Liver (tissue), 9 donors: ENCODE data around the gene TMEM125. TPM values are rescaled to one million over a fixed set of nuclear protein-coding genes. Genes with fewer than 3 reads are reported as not detected.

Source experiments
- DNase-seq: peaks from one replicate; pipeline ENCODE4 v3.0.0-alpha.2; 2017; ENCODE audit warnings: low spot score
- H3K27ac ChIP-seq, 2 donors: one replicate each; pipeline ENCODE4 v1.7.0; 2013; ENCODE audit warnings: inconsistent platforms in 2 of 2, low read length in 2 of 2, control low read depth in 1 of 2, low read depth in 1 of 2, mild to moderate bottlenecking in 1 of 2
- H3K27me3 ChIP-seq, 4 donors: one replicate each; pipeline versions ENCODE4 v1.6.1 to v1.7.0; 2013; ENCODE audit warnings: low read length in 3 of 4, inconsistent platforms in 1 of 4, mild to moderate bottlenecking in 1 of 4, moderate library complexity in 1 of 4; ENCODE audit not compliant: control insufficient read depth in 4 of 4, insufficient read depth in 4 of 4
- H3K36me3 ChIP-seq, 4 donors: one replicate each; pipeline versions ENCODE4 v1.6.1 to v1.7.0; 2013; ENCODE audit warnings: low read length in 3 of 4, mild to moderate bottlenecking in 3 of 4, low read depth in 1 of 4, moderate library complexity in 1 of 4; ENCODE audit not compliant: control insufficient read depth in 4 of 4, insufficient read depth in 3 of 4
- H3K4me1 ChIP-seq, 4 donors: one replicate each; pipeline versions ENCODE4 v1.6.1 to v1.7.0; 2013; ENCODE audit warnings: low read length in 3 of 4, mild to moderate bottlenecking in 3 of 4, moderate library complexity in 1 of 4; ENCODE audit not compliant: control insufficient read depth in 4 of 4, insufficient read depth in 4 of 4
- H3K4me3 ChIP-seq, 3 donors: one replicate each; pipeline versions ENCODE4 v1.6.1 to v1.7.0; 2013; ENCODE audit warnings: low read length in 3 of 3, control low read depth in 1 of 3, low read depth in 1 of 3, mild to moderate bottlenecking in 1 of 3
- H3K9ac ChIP-seq, 2 donors: one replicate each; pipeline ENCODE4 v1.7.0; 2013; ENCODE audit warnings: low read length in 2 of 2, mild to moderate bottlenecking in 2 of 2, moderate library complexity in 2 of 2, control low read depth in 1 of 2, low read depth in 1 of 2
- H3K9me3 ChIP-seq, 4 donors: one replicate each; pipeline versions ENCODE4 v1.6.1 to v1.7.0; 2013; ENCODE audit warnings: low read length in 3 of 4; ENCODE audit not compliant: control insufficient read depth in 4 of 4
- ATF3 ChIP-seq: IDR thresholded peaks from 2 replicates; pipeline ENCODE4 v1.6.1; 2016; ENCODE audit warnings: antibody characterized with exemption
- CTCF ChIP-seq: fragments of 150-350 bp; IDR thresholded peaks from 2 replicates; pipeline ENCODE4 v1.5.1; 2017; ENCODE audit warnings: improper control_type of control experiment, low read depth, low read length; ENCODE audit not compliant: missing input control
- EGR1 ChIP-seq, 2 donors: IDR thresholded peaks; 2 replicates each; pipeline ENCODE4 v1.6.1; 2016 to 2018; ENCODE audit warnings: antibody characterized with exemption in 2 of 2, low read depth in 2 of 2
- FOXA1 ChIP-seq: IDR thresholded peaks from 2 replicates; pipeline ENCODE4 v1.6.1; 2016; ENCODE audit warnings: antibody characterized with exemption
- FOXA2 ChIP-seq: IDR thresholded peaks from 2 replicates; pipeline ENCODE4 v1.6.1; 2016; ENCODE audit warnings: antibody characterized with exemption
- GABPA ChIP-seq, 2 donors: IDR thresholded peaks in 1 of 2; conservative IDR thresholded peaks in 1 of 2; 2 replicates each; pipeline ENCODE4 v1.6.1; 2016; ENCODE audit warnings: antibody characterized with exemption in 2 of 2, mild to moderate bottlenecking in 1 of 2, moderate library complexity in 1 of 2
- HNF4A ChIP-seq, 2 donors: conservative IDR thresholded peaks; 2 replicates each; pipeline ENCODE4 v1.6.1; 2016; ENCODE audit warnings: antibody characterized with exemption in 2 of 2, mild to moderate bottlenecking in 2 of 2
- HNF4G ChIP-seq: IDR thresholded peaks from 2 replicates; pipeline ENCODE4 v1.6.1; 2016; ENCODE audit warnings: antibody characterized with exemption
- JUND ChIP-seq, 2 donors: IDR thresholded peaks; 2 replicates each; pipeline ENCODE4 v1.6.1; 2016; ENCODE audit warnings: antibody characterized with exemption in 2 of 2
- MAX ChIP-seq: IDR thresholded peaks from 2 replicates; pipeline ENCODE4 v1.6.1; 2016; ENCODE audit warnings: antibody characterized with exemption
- NR2F2 ChIP-seq: IDR thresholded peaks from 2 replicates; pipeline ENCODE4 v1.6.1; 2016; ENCODE audit warnings: antibody characterized with exemption
- RAD21 ChIP-seq, 2 donors: IDR thresholded peaks; 2 replicates each; pipeline ENCODE4 v1.6.1; 2016; ENCODE audit warnings: antibody characterized with exemption in 2 of 2, mild to moderate bottlenecking in 2 of 2
- REST ChIP-seq: IDR thresholded peaks from 2 replicates; pipeline ENCODE4 v1.6.1; 2016; ENCODE audit warnings: antibody characterized with exemption, mild to moderate bottlenecking
- RXRA ChIP-seq, 2 donors: IDR thresholded peaks; 2 replicates each; pipeline ENCODE4 v1.6.1; 2017 to 2018; ENCODE audit warnings: antibody characterized with exemption in 2 of 2, mild to moderate bottlenecking in 1 of 2
- SP1 ChIP-seq: IDR thresholded peaks from 2 replicates; pipeline ENCODE4 v1.6.1; 2018; ENCODE audit warnings: antibody characterized with exemption, mild to moderate bottlenecking
- TAF1 ChIP-seq: conservative IDR thresholded peaks from 2 replicates; pipeline ENCODE4 v1.6.1; 2016; ENCODE audit warnings: antibody characterized with exemption, mild to moderate bottlenecking
- YY1 ChIP-seq: IDR thresholded peaks from 2 replicates; pipeline ENCODE4 v1.6.1; 2016; ENCODE audit warnings: antibody characterized with exemption, mild to moderate bottlenecking
- ZBTB33 ChIP-seq: IDR thresholded peaks from 2 replicates; pipeline ENCODE4 v1.6.1; 2016; ENCODE audit warnings: antibody characterized with exemption
- WGBS: extraction: QIAGEN DNeasy Blood & Tissue Kit; methylation state at CpG from one replicate; pipeline ENCODE4 v1.1.7; 2013; 5-methylcytosine and 5-hydroxymethylcytosine counted together
- polyA plus RNA-seq, 2 donors: library from polyadenylated mRNA; stranded (reverse) in 1 of 2; unstranded in 1 of 2; fragments of 200-250 nt in 1 of 2; fragments of >200 nt in 1 of 2; fragmentation: Nextera tagmentation in 1 of 2; extraction: Ambion mirVana in 1 of 2; gene quantifications; one replicate each; pipeline versions ENCODE4 v1.2.1 to v1.2.3, GENCODE V29; 2013 to 2015
- total RNA-seq, 2 donors: library from RNA; depleted of rRNA; stranded (reverse); fragments of >200 nt; gene quantifications; one replicate each; pipeline ENCODE4 v1.2.3, GENCODE V29; 2014
- donor health status: healthy.
- donor health status: healthy.
- donor health status: healthy.
- donor health status: healthy.
- donor health status: healthy.

TMEM125 gene
- total and polyA plus RNA-seq, 4 donors: 0.21 to 1.0 (median 0.69) TPM

GRCh38 chr1:43286533-43286932 is 16.8 kb downstream of the TMEM125 start:
- no peaks in the 10 kb centered on the region for H3K27me3 ChIP-seq
- 94% methylated on average over 5 of the region's 5 CpGs for WGBS
- TF ChIP-seq SP1 (no peak), TAF1 (no peak), CTCF (no peak), ZBTB33 (no peak), EGR1 (IDR thresholded peaks at IDR 0.05; ENCODE audit: low read depth in 2 of 2) (no peak), JUND (IDR thresholded peaks at IDR 0.05) (no peak), FOXA1 (no peak), GABPA (IDR thresholded peaks at IDR 0.05 in 1 of 2, conservative IDR thresholded peaks at IDR 0.05 in 1 of 2) (no peak), NR2F2 (no peak), YY1 (no peak), REST (no peak), MAX (no peak), ATF3 (no peak), RAD21 (IDR thresholded peaks at IDR 0.05) (no peak), HNF4G (no peak), FOXA2 (no peak), RXRA (IDR thresholded peaks at IDR 0.05) (no peak), HNF4A (conservative IDR thresholded peaks at IDR 0.05) (no peak)
- H3K4me1 ChIP-seq: peaks cover 11 to 32% (median 23%) of the 10 kb centered on the region in 4 donors
- H3K9ac ChIP-seq: no peak overlapping the region
- H3K36me3 ChIP-seq: no peaks in the 10 kb centered on the region
- H3K9me3 ChIP-seq: no peaks in the 10 kb centered on the region
- H3K27ac ChIP-seq: no peak overlapping the region
- H3K4me3 ChIP-seq: no peak overlapping the region
- no peak for DNase-seq
